SJCRH30 (cell line): Measurements from ENCODE around the gene MAGEF1. TPM values are rescaled to one million over a fixed set of nuclear protein-coding genes. Genes with fewer than 3 reads are reported as not detected.
A peak's percentile ranks its signal among the peaks of the same experiment; 100 is the strongest.

Experiments used
- DNase-seq, 2 experiments: peaks; one replicate each; pipeline ENCODE4 v3.0.0-alpha.2; 2015 to 2020
- H3K27ac ChIP-seq: fragments of 250-450 bp; sonication (Bioruptor Pico); 2 replicates; pipeline ENCODE4 v1.5.1; 2020; ENCODE audit warnings: mild to moderate bottlenecking, moderate library complexity
- H3K27me3 ChIP-seq: fragments of 250-450 bp; sonication (Bioruptor Pico); 2 replicates; pipeline ENCODE4 v1.5.1; 2020; ENCODE audit warnings: mild to moderate bottlenecking, moderate library complexity
- H3K36me3 ChIP-seq: fragments of 250-450 bp; sonication (Bioruptor Pico); 2 replicates; pipeline ENCODE4 v1.5.1; 2020; ENCODE audit warnings: mild to moderate bottlenecking, moderate library complexity
- H3K4me1 ChIP-seq: fragments of 250-450 bp; sonication (Bioruptor Pico); 2 replicates; pipeline ENCODE4 v1.5.1; 2020; ENCODE audit warnings: mild to moderate bottlenecking, moderate library complexity
- H3K4me3 ChIP-seq: fragments of 250-450 bp; sonication (Bioruptor Pico); 2 replicates; pipeline ENCODE4 v1.5.1; 2020; ENCODE audit warnings: mild to moderate bottlenecking, moderate library complexity
- H3K9me3 ChIP-seq: fragments of 250-450 bp; sonication (Bioruptor Pico); replicated peaks from 2 replicates; pipeline ENCODE4 v1.5.1; 2020; ENCODE audit warnings: mild to moderate bottlenecking, moderate library complexity
- total RNA-seq: library from RNA; depleted of rRNA; stranded (reverse); fragments of >200 nt; shearing (Covaris generic); gene quantifications from 2 replicates; pipeline ENCODE4 v1.2.3, GENCODE V29; 2014; rRNA removed

MAGEF1 gene, protein sequence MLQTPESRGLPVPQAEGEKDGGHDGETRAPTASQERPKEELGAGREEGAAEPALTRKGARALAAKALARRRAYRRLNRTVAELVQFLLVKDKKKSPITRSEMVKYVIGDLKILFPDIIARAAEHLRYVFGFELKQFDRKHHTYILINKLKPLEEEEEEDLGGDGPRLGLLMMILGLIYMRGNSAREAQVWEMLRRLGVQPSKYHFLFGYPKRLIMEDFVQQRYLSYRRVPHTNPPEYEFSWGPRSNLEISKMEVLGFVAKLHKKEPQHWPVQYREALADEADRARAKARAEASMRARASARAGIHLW
- total RNA-seq: 54.3 and 58.7 TPM in 2 replicates

DNA sequence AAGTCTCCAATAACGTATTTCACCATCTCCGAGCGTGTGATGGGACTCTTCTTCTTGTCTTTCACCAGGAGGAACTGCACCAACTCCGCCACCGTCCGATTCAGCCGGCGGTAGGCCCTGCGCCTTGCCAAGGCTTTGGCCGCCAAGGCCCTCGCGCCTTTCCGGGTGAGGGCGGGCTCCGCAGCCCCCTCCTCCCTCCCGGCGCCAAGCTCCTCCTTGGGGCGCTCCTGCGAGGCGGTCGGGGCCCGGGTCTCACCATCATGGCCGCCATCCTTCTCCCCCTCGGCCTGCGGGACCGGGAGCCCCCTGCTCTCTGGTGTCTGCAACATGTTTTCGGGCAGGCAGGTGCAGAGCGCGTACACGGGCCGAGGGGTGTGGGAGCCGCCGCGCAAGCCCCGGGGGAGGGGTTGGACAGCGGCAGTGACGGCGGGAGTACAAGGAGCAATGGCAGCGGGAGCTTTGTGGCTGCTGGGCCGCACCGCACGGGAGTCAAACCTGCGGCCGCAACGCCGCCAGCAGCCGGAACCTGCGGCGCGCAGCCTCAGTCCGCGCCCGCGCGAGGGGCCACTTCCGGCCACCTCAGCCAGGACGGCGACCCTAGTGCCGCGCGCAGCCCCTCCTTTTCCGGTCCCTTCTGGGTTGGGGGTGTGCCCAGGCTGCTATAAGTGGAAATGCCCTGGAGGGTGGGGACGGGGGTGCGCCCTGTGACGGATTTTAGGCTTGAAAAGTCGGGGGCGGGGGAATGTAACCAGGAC, at the start of gene MAGEF1:
Gene MAGEF1, minus strand, starts transcription at position 572 of the 755 bp plus-strand sequence. Its CDS starts 243 bp downstream, at position 329.
- Histone ChIP-seq H3K4me3 (peak within 1 kb of the TSS; percentile 83), H3K9me3 (0 out of 2 replicates have a peak, but pooled peaks cover 4% of the 10 kb centered on the region), H3K36me3 (peaks cover 20% of the 10 kb centered on the region), H3K4me1 (peaks cover 6% of the 10 kb centered on the region; the same call in 1 of the 2 replicates), H3K27ac (peak within 1 kb of the TSS; percentile 82), H3K27me3 (no peaks in the 10 kb centered on the region)
- peak; percentile 91 to 92 for DNase-seq

DNA sequence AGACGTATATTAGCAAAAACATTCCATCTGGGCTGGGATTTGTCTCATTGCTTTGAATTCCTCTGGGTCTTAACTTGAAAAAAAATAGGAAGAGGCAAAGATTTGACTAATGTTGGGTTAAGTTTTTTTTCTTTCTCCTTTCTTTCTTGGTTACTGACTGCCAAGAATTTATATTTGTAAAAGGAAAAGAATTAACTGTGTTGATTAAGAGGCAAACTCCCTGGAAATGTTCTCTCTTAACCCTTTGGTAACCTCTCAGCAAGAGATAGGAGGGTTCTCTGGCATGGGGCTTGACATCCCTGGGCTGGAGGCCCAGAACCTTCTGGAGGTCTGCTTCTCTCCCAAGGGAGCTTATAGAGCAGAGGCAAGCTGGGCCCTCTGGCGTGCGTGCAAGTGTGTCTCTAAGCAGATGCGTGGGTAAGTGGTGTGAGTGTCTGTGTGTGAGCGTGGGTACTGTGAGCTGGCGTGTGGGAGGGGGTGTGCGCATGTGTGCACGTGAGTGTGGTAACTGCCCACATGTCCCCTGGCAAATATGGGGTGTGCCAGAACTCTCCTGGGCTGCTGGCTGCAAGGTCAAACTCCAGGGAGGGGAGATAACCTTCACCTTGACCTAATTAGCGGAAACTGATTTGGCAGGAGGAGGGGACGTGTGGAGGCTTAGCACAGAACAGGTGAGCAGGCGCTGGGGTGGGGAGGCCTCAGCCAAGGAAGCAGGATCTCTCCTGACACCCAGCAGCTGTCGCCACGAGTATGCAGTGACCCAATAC, 49.4 kb upstream of the MAGEF1 start:
- H3K4me3 ChIP-seq: no peak overlapping the region
- no peaks in the 10 kb centered on the region for H3K27me3 ChIP-seq
- no peak for DNase-seq
- H3K9me3 ChIP-seq: no peaks in the 10 kb centered on the region
- H3K4me1 ChIP-seq: peaks cover 15% of the 10 kb centered on the region
- no peaks in the 10 kb centered on the region for H3K36me3 ChIP-seq
- no peak overlapping the region for H3K27ac ChIP-seq

DNA sequence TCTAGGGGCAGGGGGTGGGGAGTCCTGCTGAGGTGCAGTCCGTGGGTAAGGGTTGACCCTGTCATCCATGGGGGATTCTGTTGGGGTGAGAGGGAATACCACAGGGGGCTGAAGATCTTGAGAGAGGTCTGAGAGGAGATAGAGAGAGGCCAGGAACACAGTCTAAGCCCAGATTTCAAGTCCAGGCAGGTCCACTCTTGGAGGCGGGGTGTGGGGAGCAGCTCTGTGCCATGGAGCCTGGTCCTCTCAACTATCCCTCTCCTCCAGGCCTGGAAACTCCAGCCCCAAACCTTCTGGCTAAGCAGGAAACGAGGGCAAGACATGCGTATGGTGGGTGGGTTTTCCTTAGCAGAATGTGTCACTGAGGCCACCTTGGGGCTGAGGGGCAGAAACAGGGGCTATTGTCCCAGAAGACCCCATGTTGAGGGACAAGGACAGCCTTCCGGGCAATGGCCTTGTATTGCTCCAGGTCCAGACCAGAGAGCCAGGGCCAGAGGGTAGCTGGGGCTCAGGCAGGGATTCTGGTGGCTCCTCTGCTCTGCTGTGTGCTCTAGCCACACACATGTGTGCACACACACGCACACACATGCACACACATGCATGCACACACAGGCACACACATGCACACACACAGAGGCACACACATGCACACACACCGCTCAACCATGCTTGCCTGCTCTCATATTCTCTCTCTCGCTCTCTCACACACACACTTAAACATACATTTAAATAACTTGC, 48.6 kb upstream of the MAGEF1 start:
- Histone ChIP-seq H3K36me3 (no peaks in the 10 kb centered on the region), H3K27ac (no peak overlapping the region), H3K4me3 (no peak overlapping the region)

DNA sequence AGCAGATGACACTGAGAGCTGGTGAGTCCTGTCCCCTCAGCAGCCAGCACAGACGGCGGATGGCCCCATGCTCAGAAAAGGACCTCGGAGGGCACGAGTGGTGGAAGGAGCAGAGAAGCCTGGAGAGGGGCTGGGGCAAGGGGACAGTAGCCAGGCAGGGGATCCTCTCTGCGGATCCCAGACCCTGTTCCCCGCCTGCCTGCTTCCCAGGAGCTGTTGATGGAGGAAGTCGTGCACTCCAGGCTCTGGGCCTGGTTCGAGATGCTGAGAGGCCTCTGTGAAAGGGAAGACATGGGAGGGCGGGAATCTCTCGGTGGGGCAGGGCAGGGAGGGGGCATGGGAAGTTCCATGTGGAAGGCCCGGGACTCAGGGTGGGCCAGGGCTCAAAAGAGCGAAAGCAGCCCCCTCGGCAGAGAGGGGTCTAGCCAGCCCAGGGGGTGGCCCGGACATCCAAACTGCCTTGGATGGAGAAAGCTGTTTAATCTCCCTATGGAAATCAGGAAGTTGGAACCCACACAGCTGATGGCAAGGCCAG, 47.9 kb upstream of the MAGEF1 start:
- no peaks in the 10 kb centered on the region for H3K27me3 ChIP-seq
- H3K4me1 ChIP-seq: peaks cover 21% of the 10 kb centered on the region
- no peak overlapping the region for H3K27ac ChIP-seq
- H3K4me3 ChIP-seq: no peak overlapping the region
- DNase-seq: no peak
- H3K9me3 ChIP-seq: no peaks in the 10 kb centered on the region
- no peaks in the 10 kb centered on the region for H3K36me3 ChIP-seq

More for the DNA sequence above, 48.6 kb upstream of the MAGEF1 start:
- H3K27me3 ChIP-seq: no peaks in the 10 kb centered on the region
- no peaks in the 10 kb centered on the region for H3K9me3 ChIP-seq
- peaks cover 21% of the 10 kb centered on the region for H3K4me1 ChIP-seq
- DNase-seq: no peak

DNA sequence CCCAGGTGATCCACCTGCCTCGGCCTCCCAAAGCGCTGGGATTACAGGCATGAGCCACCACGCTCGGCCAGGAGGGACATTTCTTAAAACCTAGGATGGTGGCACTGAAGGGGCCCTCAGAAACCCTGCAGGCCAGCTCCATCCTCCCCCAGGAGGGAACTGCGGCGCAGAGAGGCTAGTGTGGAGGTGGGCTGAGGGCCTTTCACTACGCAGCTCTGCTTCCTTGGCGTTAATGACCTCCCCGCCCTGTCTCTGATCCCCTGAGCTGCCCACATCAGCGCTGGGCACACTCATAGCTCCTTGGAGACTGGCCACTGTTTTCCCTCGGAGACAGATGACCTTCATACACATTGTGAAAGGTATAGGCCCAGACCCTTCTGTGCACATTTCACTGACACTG, 46.2 kb upstream of the MAGEF1 start:
- no peak for DNase-seq
- H3K9me3 ChIP-seq: no peaks in the 10 kb centered on the region
- H3K4me3 ChIP-seq: no peak overlapping the region
- H3K36me3 ChIP-seq: no peaks in the 10 kb centered on the region
- no peak overlapping the region for H3K27ac ChIP-seq
- H3K27me3 ChIP-seq: no peaks in the 10 kb centered on the region
- peaks cover 21% of the 10 kb centered on the region for H3K4me1 ChIP-seq

DNA sequence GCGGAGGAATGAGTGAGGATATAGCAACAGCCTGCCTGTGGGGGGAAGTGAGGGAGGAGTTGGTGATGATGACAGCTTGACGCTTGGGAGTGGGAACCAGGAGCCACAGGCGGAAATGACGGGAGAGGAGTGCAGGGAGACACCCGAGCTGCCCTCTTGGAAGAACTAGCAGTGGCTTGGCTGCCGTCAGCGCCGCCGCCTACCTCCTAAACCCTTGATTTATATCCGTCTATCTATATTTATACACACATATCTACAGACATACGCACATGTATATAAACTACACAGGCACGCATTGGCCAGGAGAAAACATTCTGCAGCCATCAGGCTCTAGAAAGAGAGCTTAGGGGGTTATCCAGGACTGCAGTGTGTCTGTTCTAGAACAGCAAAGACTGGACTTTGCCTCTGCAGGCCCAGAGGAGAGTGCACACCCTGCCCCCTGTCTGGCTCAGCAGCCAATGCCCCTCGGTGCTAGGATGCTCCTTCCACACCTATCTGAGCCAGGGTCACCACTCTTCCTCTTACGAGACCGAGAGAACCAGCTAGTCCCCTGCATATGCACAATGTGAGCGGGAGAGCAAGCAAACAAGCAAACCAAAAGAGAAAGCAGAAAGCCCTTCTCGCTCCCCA, 45.3 kb upstream of the MAGEF1 start:
- peak; percentile 69 to 76 for DNase-seq
- H3K4me3 ChIP-seq: peak overlapping the region; percentile 46
- H3K27me3 ChIP-seq: no peaks in the 10 kb centered on the region
- H3K27ac ChIP-seq: no peak overlapping the region
- H3K9me3 ChIP-seq: no peaks in the 10 kb centered on the region
- H3K36me3 ChIP-seq: no peaks in the 10 kb centered on the region
- H3K4me1 ChIP-seq: peaks cover 18% of the 10 kb centered on the region

DNA sequence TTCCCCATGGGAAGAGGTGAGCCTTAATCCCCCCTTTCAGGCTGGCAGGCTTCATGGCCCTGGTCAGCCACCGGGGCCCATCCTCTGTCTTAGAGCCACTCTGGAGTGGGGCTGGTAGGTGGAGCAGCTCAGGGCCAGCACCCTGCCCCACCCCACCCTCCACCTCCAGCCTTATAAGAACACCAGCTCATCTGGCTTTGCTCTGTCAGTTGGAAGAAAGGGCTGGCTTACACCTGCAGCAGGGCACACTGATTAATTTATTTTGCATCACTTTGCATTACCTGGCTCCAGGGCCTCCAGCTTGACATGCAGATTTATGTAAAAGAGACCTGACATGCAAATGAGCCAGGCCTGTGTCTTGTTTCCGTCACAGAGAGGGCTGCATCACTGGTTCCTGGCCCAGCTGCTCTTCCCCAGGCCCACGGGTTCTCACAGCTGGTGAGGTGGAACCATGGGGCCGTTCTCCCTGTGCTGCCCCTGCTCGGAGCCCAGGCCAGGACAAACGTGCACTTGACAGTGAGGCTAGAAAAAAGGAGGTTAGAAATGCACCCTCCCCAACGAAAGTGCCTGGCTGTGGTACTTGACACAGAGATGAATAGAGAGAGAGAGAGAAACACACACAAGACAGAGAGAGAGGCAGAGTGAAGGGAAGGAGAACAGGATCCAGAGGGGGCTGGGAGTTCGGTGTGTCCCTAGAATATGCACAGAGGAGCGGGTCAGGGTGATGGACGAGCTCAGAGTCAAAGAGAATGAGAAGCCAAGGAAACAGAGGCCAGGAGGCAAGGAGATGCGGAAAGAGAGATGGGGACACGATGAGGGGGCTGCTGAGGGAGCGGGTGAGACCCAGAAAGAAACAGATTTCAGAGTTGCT, 44.5 kb upstream of the MAGEF1 start:
- H3K4me3 ChIP-seq: peak overlapping the region; percentile 46
- DNase-seq: no peak
- no peak overlapping the region for H3K27ac ChIP-seq
- H3K4me1 ChIP-seq: peaks cover 13% of the 10 kb centered on the region
- H3K27me3 ChIP-seq: no peaks in the 10 kb centered on the region
- H3K9me3 ChIP-seq: no peaks in the 10 kb centered on the region
- H3K36me3 ChIP-seq: no peaks in the 10 kb centered on the region

DNA sequence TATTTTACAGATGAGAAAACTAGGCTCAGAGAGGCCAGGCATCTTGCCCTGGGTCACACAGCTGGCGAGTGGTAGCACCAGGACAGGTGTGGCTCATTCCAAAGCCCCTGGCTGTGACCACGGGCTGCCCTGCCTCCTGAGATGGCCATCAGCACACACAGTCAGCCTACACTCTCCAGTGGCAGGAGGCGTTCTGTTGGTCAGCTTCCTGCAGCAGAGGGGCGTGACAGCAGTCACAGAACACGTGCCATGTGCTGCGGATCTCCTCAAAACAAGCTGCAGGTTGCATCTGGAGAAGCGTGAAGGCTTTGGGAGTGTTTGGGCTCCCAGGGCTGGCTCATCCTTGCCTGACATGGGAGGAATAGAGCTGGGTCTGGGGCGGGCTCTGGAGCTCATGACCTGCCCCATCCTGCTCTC, 43.5 kb upstream of the MAGEF1 start:
- Histone ChIP-seq H3K4me1 (peaks cover 8% of the 10 kb centered on the region; the same call in 1 of the 2 replicates), H3K36me3 (no peaks in the 10 kb centered on the region)

DNA sequence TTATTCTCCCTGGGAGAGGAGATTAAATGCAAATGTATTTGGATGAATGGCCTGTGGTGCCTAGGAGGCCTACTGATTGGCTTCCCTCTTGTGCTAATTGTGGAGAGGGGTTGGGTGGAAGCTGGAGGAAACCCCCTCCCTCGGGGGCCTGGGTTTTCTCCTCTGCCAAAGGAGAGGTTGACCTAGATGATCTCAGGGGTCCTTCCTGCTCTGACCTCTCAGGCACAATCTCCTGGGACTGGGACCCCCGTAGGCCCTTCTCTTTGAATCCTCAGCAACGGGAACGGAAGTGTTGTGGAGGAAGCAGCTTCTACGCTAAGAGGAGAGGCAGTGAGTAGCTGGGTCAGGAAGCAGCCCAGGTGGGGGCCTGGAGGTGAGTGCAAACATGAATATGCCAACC, 40.5 kb upstream of the MAGEF1 start:
- H3K9me3 ChIP-seq: no peaks in the 10 kb centered on the region
- no peak overlapping the region for H3K27ac ChIP-seq
- peaks cover 8% of the 10 kb centered on the region; the same call in 1 of the 2 replicates for H3K4me1 ChIP-seq
- no peak overlapping the region for H3K4me3 ChIP-seq
- no peaks in the 10 kb centered on the region for H3K36me3 ChIP-seq
- no peak for DNase-seq
- H3K27me3 ChIP-seq: peaks cover 4% of the 10 kb centered on the region; the same call in 1 of the 2 replicates

More for the DNA sequence above, 43.5 kb upstream of the MAGEF1 start:
- H3K27me3 ChIP-seq: no peaks in the 10 kb centered on the region
- H3K4me3 ChIP-seq: no peak overlapping the region
- H3K27ac ChIP-seq: no peak overlapping the region
- no peak for DNase-seq
- H3K9me3 ChIP-seq: no peaks in the 10 kb centered on the region

DNA sequence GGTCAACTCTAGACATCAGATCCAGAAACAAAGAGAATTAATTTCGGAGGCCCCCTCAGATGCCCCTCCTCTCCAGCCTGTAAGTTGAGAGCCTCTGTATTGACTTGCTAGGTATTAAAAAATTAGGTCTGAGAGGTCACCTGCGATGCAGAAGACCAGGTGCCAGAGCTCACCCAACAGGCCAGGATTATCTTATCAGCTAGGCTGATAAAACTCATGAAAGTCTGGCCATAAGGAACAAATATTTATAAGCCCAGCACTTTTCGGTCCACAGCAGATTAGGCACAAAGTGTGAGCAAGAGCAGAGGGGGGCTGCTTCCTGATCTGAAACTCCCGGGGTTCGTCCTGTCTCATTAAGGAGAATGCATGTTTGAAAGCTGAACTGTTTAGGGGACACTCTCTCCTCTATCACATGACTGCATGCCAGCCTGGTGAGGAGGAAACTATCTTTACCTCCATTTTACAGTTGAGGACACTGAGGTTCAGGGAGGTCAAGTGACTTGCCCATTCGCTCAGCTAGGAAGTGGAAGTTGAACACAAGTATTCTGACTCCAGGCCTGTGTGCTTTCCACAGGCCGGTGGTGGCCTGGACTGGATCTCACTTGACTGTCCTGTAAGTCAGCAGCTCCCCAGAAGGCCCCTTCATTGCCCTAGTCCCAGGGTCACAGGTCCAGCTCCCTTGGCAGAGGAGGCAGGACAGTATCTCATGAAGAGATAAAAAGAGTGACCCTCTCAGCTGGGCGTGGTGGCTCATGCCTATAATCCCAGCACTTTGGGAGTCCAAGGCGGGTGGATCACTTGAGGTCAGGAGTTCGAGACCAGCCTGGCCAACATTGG, 39.6 kb upstream of the MAGEF1 start:
- no peaks in the 10 kb centered on the region for H3K9me3 ChIP-seq
- H3K27ac ChIP-seq: no peak overlapping the region
- no peak for DNase-seq
- peaks cover 4% of the 10 kb centered on the region; the same call in 1 of the 2 replicates for H3K27me3 ChIP-seq
- no peak overlapping the region for H3K4me3 ChIP-seq
- H3K4me1 ChIP-seq: peaks cover 7% of the 10 kb centered on the region; the same call in 1 of the 2 replicates
- no peaks in the 10 kb centered on the region for H3K36me3 ChIP-seq

DNA sequence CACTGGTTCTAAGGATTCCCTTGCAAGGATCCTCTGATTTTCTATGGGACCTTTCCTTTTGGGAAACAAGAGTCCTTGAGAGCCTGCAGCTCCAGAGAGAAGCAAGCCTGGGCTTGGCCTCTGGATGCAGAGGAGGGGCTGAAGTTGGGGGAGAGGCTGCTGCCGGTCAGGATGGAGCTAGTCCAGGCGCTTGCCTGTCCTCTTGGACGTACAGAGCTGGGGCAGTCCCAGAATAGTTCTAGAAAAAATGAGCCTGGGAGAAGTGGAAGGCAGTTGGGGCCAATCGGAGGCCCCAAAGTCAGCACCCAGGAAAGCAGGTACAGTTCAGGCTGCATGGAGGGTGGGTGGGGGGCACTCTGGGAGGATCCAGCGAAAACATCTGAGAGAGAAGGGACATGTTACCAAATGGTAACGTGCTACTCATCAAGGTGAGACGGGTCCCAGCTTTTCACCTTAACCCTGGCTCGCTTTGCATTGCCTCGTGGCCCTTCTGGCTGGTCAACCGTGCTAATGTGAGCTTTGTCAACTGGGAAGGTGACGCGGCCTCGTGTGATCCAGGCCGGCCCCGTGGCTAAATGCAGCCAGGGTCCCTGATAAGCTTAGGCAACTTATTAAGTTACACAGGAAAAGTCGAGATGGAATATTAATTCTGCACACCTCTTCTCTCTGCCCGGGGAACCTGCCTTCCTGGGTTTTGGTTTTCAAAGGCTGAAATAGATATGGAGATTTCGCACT, 38.7 kb upstream of the MAGEF1 start:
- H3K9me3 ChIP-seq: no peaks in the 10 kb centered on the region
- no peak overlapping the region for H3K27ac ChIP-seq
- DNase-seq: no peak
- no peak overlapping the region for H3K4me3 ChIP-seq
- no peaks in the 10 kb centered on the region for H3K36me3 ChIP-seq
- no peaks in the 10 kb centered on the region for H3K4me1 ChIP-seq
- peaks cover 4% of the 10 kb centered on the region; the same call in 1 of the 2 replicates for H3K27me3 ChIP-seq
